Naive thymus-derived CD4-positive, alpha-beta T cell (primary cell): ENCODE results near the gene CFAP69. TPM values are rescaled to one million over a fixed set of nuclear protein-coding genes. Genes with fewer than 3 reads are reported as not detected.

ENCODE experiments used
- ATAC-seq: fragments of 150-1000 bp; cut with Tn5 transposase; 2 replicates; pipeline ENCODE4 v1.10.0; 2021; ENCODE audit warnings: mild to moderate bottlenecking, moderate library complexity
- CTCF ChIA-PET: fragments of 350-600 bp; sonication (Branson Sonifier 250); formaldehyde crosslinking; loops from one replicate; lab custom pipeline; 2021; ENCODE audit warnings: antibody characterized with exemption; lab: Charles Lee
- POLR2A ChIA-PET: fragments of 350-600 bp; sonication (Branson Sonifier 250); formaldehyde crosslinking; loops from one replicate; lab custom pipeline; 2021; ENCODE audit warnings: antibody characterized with exemption, inconsistent platforms; lab: Charles Lee
- DNase-seq, 9 donors: peaks; one replicate each; pipeline versions ENCODE4 v3.0.0 to v3.0.0-alpha.2; 2020 to 2022; ENCODE audit warnings: mixed read lengths in 1 of 9
- H3K27ac ChIP-seq: one replicate; pipeline ENCODE4 v1.7.0; 2013; ENCODE audit warnings: mild to moderate bottlenecking, low read depth, low read length, moderate library complexity
- H3K27me3 ChIP-seq, 2 donors: one replicate each; pipeline ENCODE4 v1.7.0; 2013; ENCODE audit warnings: low read length in 2 of 2, mild to moderate bottlenecking in 2 of 2, moderate library complexity in 2 of 2; ENCODE audit not compliant: control insufficient read depth in 2 of 2, insufficient read depth in 2 of 2
- H3K36me3 ChIP-seq, 3 experiments: 1 replicate in 2 of 3; 2 replicates in 1 of 3; pipeline ENCODE4 v1.7.0; 2013; ENCODE audit warnings: low read length in 3 of 3, mild to moderate bottlenecking in 3 of 3, moderate library complexity in 1 of 3; ENCODE audit not compliant: insufficient read depth in 3 of 3, control insufficient read depth in 2 of 3
- H3K4me1 ChIP-seq, 2 donors: one replicate each; pipeline ENCODE4 v1.7.0; 2013; ENCODE audit warnings: low read length in 2 of 2, mild to moderate bottlenecking in 2 of 2, moderate library complexity in 1 of 2; ENCODE audit not compliant: control insufficient read depth in 2 of 2, insufficient read depth in 2 of 2
- H3K4me3 ChIP-seq: 2 replicates; pipeline ENCODE4 v1.7.0; 2013; ENCODE audit warnings: mild to moderate bottlenecking, low read length
- H3K9me3 ChIP-seq, 3 experiments: 1 replicate in 2 of 3; 2 replicates in 1 of 3; pipeline ENCODE4 v1.7.0; 2013; ENCODE audit warnings: low read length in 3 of 3; ENCODE audit not compliant: control insufficient read depth in 2 of 3
- H3K27ac Mint-ChIP-seq, 9 donors: one replicate each; pipeline ENCODE4 v1.8.0; 2020 to 2022; ENCODE audit warnings: mixed read lengths in 9 of 9, mild to moderate bottlenecking in 8 of 9, moderate library complexity in 5 of 9, inconsistent platforms in 2 of 9
- H3K27me3 Mint-ChIP-seq, 5 donors: one replicate each; pipeline ENCODE4 v1.8.0; 2021 to 2022; ENCODE audit warnings: mixed read lengths in 5 of 5, mild to moderate bottlenecking in 1 of 5
- H3K36me3 Mint-ChIP-seq, 5 donors: one replicate each; pipeline ENCODE4 v1.8.0; 2020 to 2022; ENCODE audit warnings: mixed read lengths in 5 of 5, mild to moderate bottlenecking in 3 of 5, inconsistent platforms in 1 of 5
- H3K4me1 Mint-ChIP-seq, 7 donors: one replicate each; pipeline ENCODE4 v1.8.0; 2020 to 2022; ENCODE audit warnings: mixed read lengths in 7 of 7, mild to moderate bottlenecking in 3 of 7, inconsistent platforms in 1 of 7
- H3K4me3 Mint-ChIP-seq, 10 donors: one replicate each; pipeline ENCODE4 v1.8.0; 2020 to 2022; ENCODE audit warnings: mild to moderate bottlenecking in 10 of 10, mixed read lengths in 10 of 10, moderate library complexity in 6 of 10, inconsistent platforms in 2 of 10
- H3K9me3 Mint-ChIP-seq, 11 donors: one replicate each; pipeline ENCODE4 v1.8.0; 2020 to 2022; ENCODE audit warnings: mixed read lengths in 11 of 11, mild to moderate bottlenecking in 4 of 11, inconsistent platforms in 1 of 11, moderate library complexity in 1 of 11
- intact Hi-C, 2 donors: fragments of 100-400 bp; cut with micrococcal nuclease; formaldehyde crosslinking; loops; one replicate each; pipeline ENCODE4 v1.15.1; 2023
- polyA plus RNA-seq, 2 donors: library from polyadenylated mRNA; unstranded; fragments of 300-500 nt; fragmentation: Illumina TruSeq; gene quantifications; one replicate each; pipeline ENCODE4 v1.2.3, GENCODE V29; 2021
- total RNA-seq, 6 experiments: library from RNA in 5 of 6; stranded (reverse) in 5 of 6; gene quantifications; 1 replicate in 5 of 6; 2 replicates in 1 of 6; pipeline ENCODE4 v1.2.3 and lab custom pipeline; 2021 to 2026

CFAP69 gene
- total and polyA plus RNA-seq, 7 experiments from 2014 or later, result 0.30 to 0.80 TPM; not detected in 5

- Mint-ChIP-seq H3K4me3 (no peak overlapping the region), H3K27ac (no peak overlapping the region), H3K4me1 (no peaks in the 10 kb centered on the region), H3K9me3 (no peaks in the 10 kb centered on the region), H3K27me3 (peaks cover 4 to 23% (median 6%) of the 10 kb centered on the region in 5 donors), H3K36me3 (no peaks in the 10 kb centered on the region)
- Histone ChIP-seq H3K9me3 (no peaks in the 10 kb centered on the region), H3K27me3 (no peaks in the 10 kb centered on the region), H3K27ac (no peak overlapping the region), H3K4me1 (no peaks in the 10 kb centered on the region), H3K36me3 (no peaks in the 10 kb centered on the region), H3K4me3 (no peak overlapping the region)
- no peak for ATAC-seq
- CTCF ChIA-PET, result no interaction called here
- POLR2A ChIA-PET, result no interaction called here
- intact Hi-C loops, result no loop called here
- no peak for DNase-seq
Measured at GRCh38 chr7:90267263-90267858, 22.4 kb downstream of the CFAP69 start.

DNA sequence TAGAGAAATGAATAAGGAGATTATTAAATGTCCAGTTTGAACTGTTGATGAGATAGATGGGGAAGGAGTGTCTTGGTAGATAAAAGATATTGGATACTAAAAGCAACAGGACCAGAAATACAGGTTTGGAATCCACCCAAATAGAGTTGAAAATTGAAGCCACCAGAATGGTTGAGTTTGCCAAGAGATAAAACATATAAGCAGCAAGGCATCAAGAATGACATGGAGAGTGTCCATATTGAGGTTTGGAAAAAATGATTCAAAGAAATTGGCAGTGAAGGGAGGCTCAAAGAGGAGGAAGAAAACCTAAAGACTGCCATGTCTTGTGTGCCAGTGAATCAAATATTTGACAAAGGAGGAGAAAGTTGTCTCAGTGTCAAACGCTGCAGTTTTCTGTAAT is 24.2 kb downstream of the CFAP69 start:
- Mint-ChIP-seq H3K27ac (no peak overlapping the region), H3K9me3 (no peaks in the 10 kb centered on the region), H3K36me3 (no peaks in the 10 kb centered on the region), H3K27me3 (peaks cover 4 to 18% (median 6%) of the 10 kb centered on the region in 5 donors), H3K4me1 (no peaks in the 10 kb centered on the region), H3K4me3 (no peak overlapping the region)
- no peak for DNase-seq
- Histone ChIP-seq H3K36me3 (no peaks in the 10 kb centered on the region), H3K4me1 (no peaks in the 10 kb centered on the region), H3K4me3 (no peak overlapping the region), H3K27me3 (no peaks in the 10 kb centered on the region), H3K9me3 (no peaks in the 10 kb centered on the region), H3K27ac (no peak overlapping the region)
- POLR2A ChIA-PET, result no interaction called here
- CTCF ChIA-PET, result no interaction called here
- intact Hi-C loops, result no loop called here
- no peak for ATAC-seq

- ChIA-PET POLR2A (no interaction called here), CTCF (no interaction called here)
- Mint-ChIP-seq H3K27me3 (peaks cover 0 to 16% (median 0%) of the 10 kb centered on the region in 5 donors), H3K36me3 (no peaks in the 10 kb centered on the region), H3K9me3 (no peaks in the 10 kb centered on the region), H3K4me3 (no peak overlapping the region), H3K4me1 (no peaks in the 10 kb centered on the region), H3K27ac (no peak overlapping the region)
- DNase-seq, result no peak
- Histone ChIP-seq H3K36me3 (no peaks in the 10 kb centered on the region), H3K9me3 (no peaks in the 10 kb centered on the region), H3K4me3 (no peak overlapping the region), H3K27me3 (no peaks in the 10 kb centered on the region), H3K27ac (no peak overlapping the region), H3K4me1 (no peaks in the 10 kb centered on the region)
- intact Hi-C loops, result no loop called here
- no peak for ATAC-seq
Measured at GRCh38 chr7:90270431-90271178, 25.6 kb downstream of the CFAP69 start.

DNA sequence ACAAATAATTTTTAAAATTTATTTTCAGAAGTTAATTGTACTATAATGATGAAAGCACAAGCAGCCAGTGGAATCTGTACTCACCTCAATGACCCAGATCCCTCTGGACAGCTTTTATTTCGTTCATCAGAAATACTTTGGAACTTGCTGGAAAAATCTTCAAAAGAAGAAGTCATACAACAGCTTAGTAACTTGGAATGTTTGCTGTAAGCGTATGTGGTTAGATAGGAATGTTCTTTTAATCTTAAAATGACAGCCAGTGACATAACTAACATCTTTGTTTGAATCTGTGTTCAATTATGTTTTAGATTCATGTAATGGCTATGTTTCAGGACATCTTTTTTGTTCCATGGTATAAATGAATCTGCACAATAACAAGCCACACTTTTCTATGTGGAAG is 26.8 kb downstream of the CFAP69 start:
- no peaks in the 10 kb centered on the region for H3K9me3 Mint-ChIP-seq
- no peaks in the 10 kb centered on the region for H3K9me3 ChIP-seq
- no peaks in the 10 kb centered on the region for H3K4me1 ChIP-seq
- intact Hi-C loops, result no loop called here
- ChIA-PET CTCF (no interaction called here), POLR2A (no interaction called here)
- H3K27ac ChIP-seq, result no peak overlapping the region
- peaks cover 0 to 16% (median 0%) of the 10 kb centered on the region in 5 donors for H3K27me3 Mint-ChIP-seq
- H3K4me1 Mint-ChIP-seq, result no peaks in the 10 kb centered on the region
- H3K36me3 ChIP-seq, result no peaks in the 10 kb centered on the region
- no peak overlapping the region for H3K4me3 ChIP-seq
- no peak overlapping the region for H3K27ac Mint-ChIP-seq
- DNase-seq, result no peak
- ATAC-seq, result no peak
- no peaks in the 10 kb centered on the region for H3K27me3 ChIP-seq
- H3K36me3 Mint-ChIP-seq, result no peaks in the 10 kb centered on the region
- H3K4me3 Mint-ChIP-seq, result no peak overlapping the region

GRCh38 chr7:90272242-90272641 is 27.3 kb downstream of the CFAP69 start:
- no peak overlapping the region for H3K27ac Mint-ChIP-seq
- H3K9me3 ChIP-seq, result no peaks in the 10 kb centered on the region
- ATAC-seq (no peak), DNase-seq (no peak)
- H3K36me3 ChIP-seq, result no peaks in the 10 kb centered on the region
- no peaks in the 10 kb centered on the region for H3K4me1 Mint-ChIP-seq
- no peaks in the 10 kb centered on the region for H3K27me3 ChIP-seq
- no peaks in the 10 kb centered on the region for H3K9me3 Mint-ChIP-seq
- H3K4me3 Mint-ChIP-seq, result no peak overlapping the region
- H3K27ac ChIP-seq, result no peak overlapping the region
- H3K36me3 Mint-ChIP-seq, result no peaks in the 10 kb centered on the region
- no peaks in the 10 kb centered on the region for H3K4me1 ChIP-seq
- POLR2A ChIA-PET, result no interaction called here
- CTCF ChIA-PET, result no interaction called here
- H3K4me3 ChIP-seq, result no peak overlapping the region
- peaks cover 0 to 14% (median 0%) of the 10 kb centered on the region in 5 donors for H3K27me3 Mint-ChIP-seq
- intact Hi-C loops, result no loop called here

DNA sequence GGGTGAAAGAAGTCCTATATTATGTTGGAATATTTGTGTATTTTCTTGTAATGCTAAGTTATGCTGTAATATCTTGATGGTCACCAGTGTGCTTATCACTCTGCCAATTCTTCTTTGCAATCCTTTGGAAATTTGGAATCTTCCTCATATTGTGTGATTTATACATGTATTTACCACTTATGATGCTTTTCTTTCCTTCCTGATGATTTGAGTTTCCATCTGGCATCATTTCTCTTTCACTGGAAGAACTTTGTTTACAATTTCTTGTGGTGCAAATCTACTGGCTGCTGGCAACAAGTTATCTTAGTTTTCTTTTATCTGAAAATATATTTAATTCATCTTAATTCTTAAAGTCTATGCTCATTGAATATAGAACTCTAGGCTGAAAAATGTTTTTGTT is 29.2 kb downstream of the CFAP69 start:
- no peaks in the 10 kb centered on the region for H3K4me1 ChIP-seq
- Mint-ChIP-seq H3K9me3 (no peaks in the 10 kb centered on the region), H3K36me3 (no peaks in the 10 kb centered on the region), H3K27ac (no peak overlapping the region), H3K4me3 (no peak overlapping the region), H3K4me1 (no peaks in the 10 kb centered on the region), H3K27me3 (peaks cover 0 to 7% (median 0%) of the 10 kb centered on the region in 5 donors)
- ATAC-seq (no peak), DNase-seq (no peak)
- no peaks in the 10 kb centered on the region for H3K36me3 ChIP-seq
- intact Hi-C loops, result no loop called here
- no peak overlapping the region for H3K27ac ChIP-seq
- H3K4me3 ChIP-seq, result no peak overlapping the region
- CTCF ChIA-PET, result no interaction called here
- POLR2A ChIA-PET, result no interaction called here
- H3K9me3 ChIP-seq, result no peaks in the 10 kb centered on the region
- H3K27me3 ChIP-seq, result no peaks in the 10 kb centered on the region
